HepG2 (cell line): Measurements from ENCODE around the gene NCOA3. TPM values are rescaled to one million over a fixed set of nuclear protein-coding genes. Genes with fewer than 3 reads are reported as not detected.
A peak's percentile ranks its signal among the peaks of the same experiment; 100 is the strongest.

ENCODE experiments used
- CBX5 ChIP-seq: sonication (generic); formaldehyde crosslinking; IDR thresholded peaks from 2 replicates; pipeline ENCODE4 v1.4.0; 2020; ENCODE audit warnings: missing genetic modification reagents, borderline replicate concordance
- ETV6 ChIP-seq: sonication (generic); formaldehyde crosslinking; conservative IDR thresholded peaks from 2 replicates; pipeline ENCODE4 v1.4.0; 2020; ENCODE audit warnings: missing genetic modification reagents
- GPN1 ChIP-seq: sonication (generic); formaldehyde crosslinking; IDR thresholded peaks from 2 replicates; pipeline ENCODE4 v1.5.1; 2020; ENCODE audit warnings: missing genetic modification reagents, borderline replicate concordance
- HDAC2 ChIP-seq: sonication (generic); formaldehyde crosslinking; IDR thresholded peaks from 2 replicates; pipeline ENCODE4 v1.4.0; 2020; ENCODE audit warnings: missing genetic modification reagents
- IKZF4 ChIP-seq: sonication (generic); formaldehyde crosslinking; IDR thresholded peaks from 2 replicates; pipeline ENCODE4 v1.5.1; 2020; ENCODE audit warnings: borderline replicate concordance, mild to moderate bottlenecking, low read depth, missing genetic modification reagents; ENCODE audit errors: not compliant biosample characterization
- KDM6A ChIP-seq: IDR thresholded peaks from 2 replicates; pipeline ENCODE4 v1.6.1; 2016; ENCODE audit warnings: low read depth
- KLF12 ChIP-seq: sonication (generic); formaldehyde crosslinking; IDR thresholded peaks from 2 replicates; pipeline ENCODE4 v1.4.0; 2020; ENCODE audit warnings: missing genetic modification reagents, borderline replicate concordance
- MAZ ChIP-seq, 2 experiments: sonication (generic) in 1 of 2; formaldehyde crosslinking in 1 of 2; IDR thresholded peaks; 2 replicates each; pipeline versions ENCODE4 v1.5.0 to v1.6.1; 2012 to 2020; ENCODE audit warnings: low read depth in 2 of 2, mild to moderate bottlenecking in 2 of 2, borderline replicate concordance in 1 of 2, improper control_type of control experiment in 1 of 2, low read length in 1 of 2, missing genetic modification reagents in 1 of 2, moderate library complexity in 1 of 2
- NCOA5 ChIP-seq: sonication (generic); formaldehyde crosslinking; IDR thresholded peaks from 2 replicates; pipeline ENCODE4 v1.4.0; 2020; ENCODE audit warnings: missing genetic modification reagents
- PAX8 ChIP-seq: sonication (generic); formaldehyde crosslinking; IDR thresholded peaks from 2 replicates; pipeline ENCODE4 v1.8.0; 2022; ENCODE audit warnings: mild to moderate bottlenecking, missing genetic modification reagents, borderline replicate concordance
- RAD51 ChIP-seq: fragments of 450-650 bp; IDR thresholded peaks from 2 replicates; pipeline ENCODE4 v1.6.1; 2016; ENCODE audit warnings: borderline replicate concordance
- RBM22 ChIP-seq: fragments of 200-400 bp; formaldehyde crosslinking; optimal IDR thresholded peaks from 2 replicates; pipeline ENCODE3; 2017; ENCODE audit warnings: mild to moderate bottlenecking, low read length, moderate library complexity
- RELA ChIP-seq: sonication (generic); formaldehyde crosslinking; IDR thresholded peaks from 2 replicates; pipeline ENCODE4 v1.4.0; 2020; ENCODE audit warnings: missing genetic modification reagents
- STAG1 ChIP-seq: sonication (generic); formaldehyde crosslinking; IDR thresholded peaks from 2 replicates; pipeline ENCODE4 v1.4.0; 2020; ENCODE audit warnings: missing genetic modification reagents
- SYNCRIP ChIP-seq: fragments of 200-400 bp; formaldehyde crosslinking; IDR thresholded peaks from 2 replicates; pipeline ENCODE4 v1.6.1; 2018; ENCODE audit warnings: mild to moderate bottlenecking, low read depth, low read length; ENCODE audit not compliant: insufficient read depth
- ZBTB8A ChIP-seq: sonication (generic); formaldehyde crosslinking; IDR thresholded peaks from 2 replicates; pipeline ENCODE4 v1.4.0; 2020; ENCODE audit warnings: mild to moderate bottlenecking, low read depth, missing genetic modification reagents, borderline replicate concordance
- ZFP62 ChIP-seq: sonication (generic); formaldehyde crosslinking; IDR thresholded peaks from 2 replicates; pipeline ENCODE4 v1.4.0; 2020; ENCODE audit warnings: missing genetic modification reagents
- polyA plus RNA-seq, 8 experiments: library from polyadenylated mRNA; depleted of rRNA in 3 of 8; stranded (reverse) in 7 of 8; unstranded in 1 of 8; fragments of >200 nt; fragmentation: Illumina TruSeq in 4 of 8; extraction: Trizol in 4 of 8; gene quantifications; 2 replicates each; pipeline versions ENCODE4 v1.2.1 to v1.2.3, GENCODE V29; 2011 to 2016; ENCODE audit warnings: low read depth in 4 of 8, missing spikeins in 1 of 8, mixed read lengths in 1 of 8; ENCODE audit not compliant: insufficient read depth in 1 of 8
- total RNA-seq, 5 experiments: library from RNA; depleted of rRNA; stranded (reverse); fragments of >200 nt; fragmentation: Illumina TruSeq; extraction: Trizol; gene quantifications; 2 replicates each; pipeline ENCODE4 v1.2.3, GENCODE V29; 2016; ENCODE audit warnings: low read depth in 1 of 5
- TF ChIP-seq, protein P1 (sequence below): sonication (generic); formaldehyde crosslinking; IDR thresholded peaks from 2 replicates; pipeline ENCODE4 v1.4.0; 2020; ENCODE audit warnings: missing genetic modification reagents, borderline replicate concordance
- TF ChIP-seq, protein P2 (sequence below): sonication (generic); formaldehyde crosslinking; conservative IDR thresholded peaks from 2 replicates; pipeline ENCODE4 v1.4.0; 2020; ENCODE audit warnings: missing genetic modification reagents
- TF ChIP-seq, protein P3 (sequence below): sonication (generic); formaldehyde crosslinking; IDR thresholded peaks from 2 replicates; pipeline ENCODE4 v1.9.0; 2021; ENCODE audit warnings: missing genetic modification reagents, borderline replicate concordance

The NCOA3 gene
- total and polyA plus RNA-seq, 2 of the 13 experiments (the other 11 are each of a cell fraction or from before 2014, with no cell fraction given) = 35.0 to 56.8 TPM

- no peak for TF ChIP-seq KDM6A (CRISPR knock-in tag)
- no peak for TF ChIP-seq PAX8 (CRISPR knock-in tag)
- no peak for TF ChIP-seq RAD51
- TF ChIP-seq, protein P1, sequence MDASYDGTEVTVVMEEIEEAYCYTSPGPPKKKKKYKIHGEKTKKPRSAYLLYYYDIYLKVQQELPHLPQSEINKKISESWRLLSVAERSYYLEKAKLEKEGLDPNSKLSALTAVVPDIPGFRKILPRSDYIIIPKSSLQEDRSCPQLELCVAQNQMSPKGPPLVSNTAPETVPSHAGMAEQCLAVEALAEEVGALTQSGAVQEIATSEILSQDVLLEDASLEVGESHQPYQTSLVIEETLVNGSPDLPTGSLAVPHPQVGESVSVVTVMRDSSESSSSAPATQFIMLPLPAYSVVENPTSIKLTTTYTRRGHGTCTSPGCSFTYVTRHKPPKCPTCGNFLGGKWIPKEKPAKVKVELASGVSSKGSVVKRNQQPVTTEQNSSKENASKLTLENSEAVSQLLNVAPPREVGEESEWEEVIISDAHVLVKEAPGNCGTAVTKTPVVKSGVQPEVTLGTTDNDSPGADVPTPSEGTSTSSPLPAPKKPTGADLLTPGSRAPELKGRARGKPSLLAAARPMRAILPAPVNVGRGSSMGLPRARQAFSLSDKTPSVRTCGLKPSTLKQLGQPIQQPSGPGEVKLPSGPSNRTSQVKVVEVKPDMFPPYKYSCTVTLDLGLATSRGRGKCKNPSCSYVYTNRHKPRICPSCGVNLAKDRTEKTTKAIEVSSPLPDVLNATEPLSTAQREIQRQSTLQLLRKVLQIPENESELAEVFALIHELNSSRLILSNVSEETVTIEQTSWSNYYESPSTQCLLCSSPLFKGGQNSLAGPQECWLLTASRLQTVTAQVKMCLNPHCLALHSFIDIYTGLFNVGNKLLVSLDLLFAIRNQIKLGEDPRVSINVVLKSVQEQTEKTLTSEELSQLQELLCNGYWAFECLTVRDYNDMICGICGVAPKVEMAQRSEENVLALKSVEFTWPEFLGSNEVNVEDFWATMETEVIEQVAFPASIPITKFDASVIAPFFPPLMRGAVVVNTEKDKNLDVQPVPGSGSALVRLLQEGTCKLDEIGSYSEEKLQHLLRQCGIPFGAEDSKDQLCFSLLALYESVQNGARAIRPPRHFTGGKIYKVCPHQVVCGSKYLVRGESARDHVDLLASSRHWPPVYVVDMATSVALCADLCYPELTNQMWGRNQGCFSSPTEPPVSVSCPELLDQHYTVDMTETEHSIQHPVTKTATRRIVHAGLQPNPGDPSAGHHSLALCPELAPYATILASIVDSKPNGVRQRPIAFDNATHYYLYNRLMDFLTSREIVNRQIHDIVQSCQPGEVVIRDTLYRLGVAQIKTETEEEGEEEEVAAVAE (CRISPR knock-in tag) = 0 out of 2 replicates have a peak, but pooled peaks have one; percentile 27
- no peak for TF ChIP-seq STAG1 (CRISPR knock-in tag)
- TF ChIP-seq RBM22 = peak; percentile 40
- TF ChIP-seq RELA (CRISPR knock-in tag) = no peak
- TF ChIP-seq HDAC2 (CRISPR knock-in tag) = peak; percentile 12; the same call in 1 of the 2 replicates
- TF ChIP-seq ETV6 (CRISPR knock-in tag) = 0 out of 2 replicates have a peak, but pooled peaks have one; percentile 72
- no peak for TF ChIP-seq NCOA5 (CRISPR knock-in tag)
- TF ChIP-seq, protein P2, sequence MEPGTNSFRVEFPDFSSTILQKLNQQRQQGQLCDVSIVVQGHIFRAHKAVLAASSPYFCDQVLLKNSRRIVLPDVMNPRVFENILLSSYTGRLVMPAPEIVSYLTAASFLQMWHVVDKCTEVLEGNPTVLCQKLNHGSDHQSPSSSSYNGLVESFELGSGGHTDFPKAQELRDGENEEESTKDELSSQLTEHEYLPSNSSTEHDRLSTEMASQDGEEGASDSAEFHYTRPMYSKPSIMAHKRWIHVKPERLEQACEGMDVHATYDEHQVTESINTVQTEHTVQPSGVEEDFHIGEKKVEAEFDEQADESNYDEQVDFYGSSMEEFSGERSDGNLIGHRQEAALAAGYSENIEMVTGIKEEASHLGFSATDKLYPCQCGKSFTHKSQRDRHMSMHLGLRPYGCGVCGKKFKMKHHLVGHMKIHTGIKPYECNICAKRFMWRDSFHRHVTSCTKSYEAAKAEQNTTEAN (CRISPR knock-in tag) = peak; percentile 84
- no peak for TF ChIP-seq SYNCRIP
- TF ChIP-seq ZFP62 (CRISPR knock-in tag) = no peak
- TF ChIP-seq KLF12 (CRISPR knock-in tag) = no peak
- no peak for TF ChIP-seq ZBTB8A (CRISPR knock-in tag)
- no peak for TF ChIP-seq GPN1 (CRISPR knock-in tag)
- TF ChIP-seq IKZF4 = no peak
- TF ChIP-seq MAZ (IDR thresholded peaks at IDR 0.05; ENCODE audit: borderline replicate concordance, low read depth, low read length) = no peak
- TF ChIP-seq MAZ (CRISPR knock-in tag; IDR thresholded peaks at IDR 0.05; ENCODE audit: low read depth) = no peak
- TF ChIP-seq, protein P3, sequence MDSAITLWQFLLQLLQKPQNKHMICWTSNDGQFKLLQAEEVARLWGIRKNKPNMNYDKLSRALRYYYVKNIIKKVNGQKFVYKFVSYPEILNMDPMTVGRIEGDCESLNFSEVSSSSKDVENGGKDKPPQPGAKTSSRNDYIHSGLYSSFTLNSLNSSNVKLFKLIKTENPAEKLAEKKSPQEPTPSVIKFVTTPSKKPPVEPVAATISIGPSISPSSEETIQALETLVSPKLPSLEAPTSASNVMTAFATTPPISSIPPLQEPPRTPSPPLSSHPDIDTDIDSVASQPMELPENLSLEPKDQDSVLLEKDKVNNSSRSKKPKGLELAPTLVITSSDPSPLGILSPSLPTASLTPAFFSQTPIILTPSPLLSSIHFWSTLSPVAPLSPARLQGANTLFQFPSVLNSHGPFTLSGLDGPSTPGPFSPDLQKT = no peak
- TF ChIP-seq CBX5 = no peak
Measured at GRCh38 chr20:47659904-47660601, 158.4 kb downstream of the NCOA3 start (continued).
